NCI-H774 (cell line): Measurements from ENCODE around the gene FDX2.
A peak's percentile ranks its signal among the peaks of the same experiment; 100 is the strongest.
"Not testable (repeated sequence)": the region's sequence is repeated elsewhere in the genome, so short reads cannot be mapped to it uniquely, and the experiment has no call there.

Source experiments
- DNase-seq: peaks from one replicate; lab custom pipeline; 2025; lab: John Stamatoyannopoulos, UW

Gene FDX2

DNA sequence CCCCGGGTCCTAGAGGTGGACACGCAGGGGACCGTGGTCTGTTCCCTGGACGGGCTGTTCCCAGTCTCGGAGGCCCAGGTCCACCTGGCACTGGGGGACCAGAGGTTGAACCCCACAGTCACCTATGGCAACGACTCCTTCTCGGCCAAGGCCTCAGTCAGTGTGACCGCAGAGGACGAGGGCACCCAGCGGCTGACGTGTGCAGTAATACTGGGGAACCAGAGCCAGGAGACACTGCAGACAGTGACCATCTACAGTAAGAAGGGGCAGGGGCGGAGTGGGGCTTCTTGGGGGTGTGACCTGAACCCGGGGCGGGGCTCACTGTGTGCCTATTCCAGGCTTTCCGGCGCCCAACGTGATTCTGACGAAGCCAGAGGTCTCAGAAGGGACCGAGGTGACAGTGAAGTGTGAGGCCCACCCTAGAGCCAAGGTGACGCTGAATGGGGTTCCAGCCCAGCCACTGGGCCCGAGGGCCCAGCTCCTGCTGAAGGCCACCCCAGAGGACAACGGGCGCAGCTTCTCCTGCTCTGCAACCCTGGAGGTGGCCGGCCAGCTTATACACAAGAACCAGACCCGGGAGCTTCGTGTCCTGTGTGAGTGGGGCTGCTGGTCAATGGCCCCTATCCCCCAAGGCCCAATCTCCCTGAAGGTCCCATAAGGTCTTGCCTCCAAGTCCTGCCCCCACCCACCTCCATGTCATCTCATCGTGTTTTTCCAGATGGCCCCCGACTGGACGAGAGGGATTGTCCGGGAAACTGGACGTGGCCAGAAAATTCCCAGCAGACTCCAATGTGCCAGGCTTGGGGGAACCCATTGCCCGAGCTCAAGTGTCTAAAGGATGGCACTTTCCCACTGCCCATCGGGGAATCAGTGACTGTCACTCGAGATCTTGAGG is 31.5 kb downstream of the FDX2 start:
- no peak for DNase-seq

GRCh38 chr19:10283301-10284064 is 32.3 kb downstream of the FDX2 start:
- no peak for DNase-seq

DNA sequence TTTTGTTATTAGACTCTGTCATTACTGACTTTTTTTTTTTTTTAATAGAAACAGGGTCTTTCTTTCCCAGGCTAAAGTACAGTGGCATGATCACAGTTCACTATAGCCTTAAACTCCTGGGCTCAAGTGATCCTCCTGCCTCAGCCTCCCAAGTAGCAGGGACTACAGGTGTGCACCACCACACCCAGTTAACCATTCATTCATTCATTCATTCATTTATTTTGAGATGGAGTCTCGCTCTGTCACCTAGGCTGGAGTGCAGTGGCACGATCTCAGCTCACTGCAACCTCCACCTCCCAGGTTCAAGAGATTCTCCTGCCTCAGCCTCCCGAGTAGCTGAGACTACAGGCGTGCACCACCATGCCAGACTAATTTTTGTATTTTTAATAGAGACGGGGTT is 33.8 kb downstream of the FDX2 start:
- DNase-seq: not testable (repeated sequence)

- DNase-seq: no peak
Observed at GRCh38 chr19:10279737-10280442, 35.9 kb downstream of the FDX2 start.

DNA sequence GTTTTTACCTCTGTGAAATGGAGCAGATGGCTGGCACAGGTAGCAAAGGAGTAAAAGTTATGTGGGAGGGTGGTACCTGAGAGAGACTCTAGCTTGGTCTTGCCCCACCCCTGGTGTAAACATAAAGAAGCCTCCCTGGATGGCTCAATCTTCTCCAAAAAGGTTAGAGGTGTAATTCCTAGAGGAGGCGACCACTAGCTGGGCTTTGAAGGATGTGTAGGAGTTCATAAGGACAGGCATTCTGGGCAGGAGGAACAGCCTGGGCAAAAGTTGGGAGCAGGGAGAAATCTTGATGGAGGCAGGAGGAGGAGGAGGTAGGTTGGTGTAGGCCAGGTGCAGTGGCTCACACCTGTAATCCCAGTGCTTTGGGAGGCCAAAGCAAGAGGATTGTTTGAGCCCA is 36.9 kb downstream of the FDX2 start:
- DNase-seq: no peak

DNA sequence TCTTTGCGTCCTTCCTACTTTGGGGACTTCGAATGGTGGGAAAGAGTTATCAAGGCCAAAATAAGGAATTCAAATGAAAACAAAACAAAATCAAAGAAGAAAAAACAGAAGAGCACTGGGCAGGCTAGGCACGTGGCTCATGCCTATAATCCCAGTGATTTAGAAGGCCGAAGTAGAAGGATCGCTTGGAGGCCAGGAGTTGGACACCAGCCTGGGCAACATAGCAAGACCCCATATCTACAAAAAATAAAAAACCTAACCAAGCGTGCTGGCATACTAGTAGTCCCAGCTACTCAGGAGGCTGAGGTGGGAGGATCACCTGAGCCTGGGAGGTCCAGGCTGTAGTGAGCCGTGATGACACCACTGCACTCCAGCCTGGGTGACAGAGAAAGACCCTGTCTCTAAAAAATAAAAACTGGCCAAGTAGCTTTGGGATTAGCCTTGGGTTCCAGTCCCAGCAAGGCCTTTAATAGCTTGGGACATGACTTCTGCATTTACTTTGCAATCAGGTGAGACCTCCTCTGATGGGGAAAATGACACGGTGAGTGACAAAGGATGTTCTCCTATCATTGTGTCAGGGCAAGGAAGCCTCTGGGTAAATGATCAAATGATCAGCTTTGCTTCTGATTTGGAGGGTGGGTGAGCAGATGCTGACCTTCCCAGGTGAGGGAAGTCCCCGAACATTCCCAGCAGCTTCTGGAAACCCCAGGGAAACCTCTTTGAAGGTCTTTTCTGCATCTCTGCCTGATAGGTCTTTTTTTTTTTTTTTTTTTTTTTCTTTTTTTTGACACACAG is 37.8 kb downstream of the FDX2 start:
- DNase-seq: no peak

GRCh38 chr19:10274589-10274988 is 41.2 kb downstream of the FDX2 start:
- no peak for DNase-seq

GRCh38 chr19:10271543-10272086 is 44.2 kb downstream of the FDX2 start:
- DNase-seq: no peak

DNA sequence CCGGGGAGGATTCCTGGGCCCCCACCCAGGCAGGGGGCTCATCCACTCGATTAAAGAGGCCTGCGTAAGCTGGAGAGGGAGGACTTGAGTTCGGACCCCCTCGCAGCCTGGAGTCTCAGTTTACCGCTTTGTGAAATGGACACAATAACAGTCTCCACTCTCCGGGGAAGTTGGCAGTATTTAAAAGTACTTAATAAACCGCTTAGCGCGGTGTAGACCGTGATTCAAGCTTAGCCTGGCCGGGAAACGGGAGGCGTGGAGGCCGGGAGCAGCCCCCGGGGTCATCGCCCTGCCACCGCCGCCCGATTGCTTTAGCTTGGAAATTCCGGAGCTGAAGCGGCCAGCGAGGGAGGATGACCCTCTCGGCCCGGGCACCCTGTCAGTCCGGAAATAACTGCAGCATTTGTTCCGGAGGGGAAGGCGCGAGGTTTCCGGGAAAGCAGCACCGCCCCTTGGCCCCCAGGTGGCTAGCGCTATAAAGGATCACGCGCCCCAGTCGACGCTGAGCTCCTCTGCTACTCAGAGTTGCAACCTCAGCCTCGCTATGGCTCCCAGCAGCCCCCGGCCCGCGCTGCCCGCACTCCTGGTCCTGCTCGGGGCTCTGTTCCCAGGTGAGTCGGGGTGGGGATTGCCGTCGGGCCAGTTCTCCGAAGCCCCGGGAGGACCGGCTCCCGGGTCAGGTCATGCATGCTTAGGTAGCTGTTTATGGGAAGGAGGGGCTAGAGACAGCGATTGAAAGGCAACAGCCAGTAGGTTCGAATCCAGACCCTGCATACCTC is 45.0 kb downstream of the FDX2 start, which contains the start of gene ICAM1:
Gene ICAM1 (plus strand): TSS at position 505 of the 779 bp plus-strand sequence. CDS start 40 bp downstream, at position 545.
- no peak for DNase-seq

- no peak for DNase-seq
Observed at GRCh38 chr19:10270180-10270615, 45.6 kb downstream of the FDX2 start.

DNA sequence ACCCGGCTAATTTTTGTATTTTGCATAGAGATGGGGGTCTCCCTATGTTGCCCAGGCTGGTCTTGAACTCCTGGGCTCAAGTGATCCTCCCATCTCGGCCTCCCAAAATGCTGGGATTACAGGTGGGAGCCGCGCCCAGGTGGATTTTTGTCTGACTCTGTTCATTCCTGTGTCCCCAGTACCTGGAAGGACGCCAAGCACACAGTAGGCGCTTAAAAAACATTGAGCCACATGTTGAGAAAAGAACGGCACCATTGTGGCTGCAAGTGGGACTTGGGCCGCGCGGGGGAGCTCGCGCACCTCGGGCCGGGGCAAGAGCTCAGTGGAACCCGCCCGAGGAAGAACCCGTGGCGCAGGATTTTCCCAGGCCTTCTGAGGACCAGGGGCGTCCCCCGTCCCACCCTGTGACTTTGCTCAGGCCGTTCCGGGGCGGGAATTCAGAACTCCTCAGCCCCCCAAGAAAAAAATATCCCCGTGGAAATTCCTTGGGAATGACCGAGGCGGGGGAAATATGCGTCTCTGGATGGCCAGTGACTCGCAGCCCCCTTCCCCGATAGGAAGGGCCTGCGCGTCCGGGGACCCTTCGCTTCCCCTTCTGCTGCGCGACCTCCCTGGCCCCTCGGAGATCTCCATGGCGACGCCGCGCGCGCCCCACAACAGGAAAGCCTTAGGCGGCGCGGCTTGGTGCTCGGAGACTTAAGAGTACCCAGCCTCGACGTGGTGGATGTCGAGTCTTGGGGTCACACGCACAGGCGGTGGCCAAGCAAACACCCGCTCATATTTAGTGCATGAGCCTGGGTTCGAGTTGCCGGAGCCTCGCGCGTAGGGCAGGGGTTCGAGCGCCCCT is 46.3 kb downstream of the FDX2 start:
- DNase-seq: peak; percentile 47

DNA sequence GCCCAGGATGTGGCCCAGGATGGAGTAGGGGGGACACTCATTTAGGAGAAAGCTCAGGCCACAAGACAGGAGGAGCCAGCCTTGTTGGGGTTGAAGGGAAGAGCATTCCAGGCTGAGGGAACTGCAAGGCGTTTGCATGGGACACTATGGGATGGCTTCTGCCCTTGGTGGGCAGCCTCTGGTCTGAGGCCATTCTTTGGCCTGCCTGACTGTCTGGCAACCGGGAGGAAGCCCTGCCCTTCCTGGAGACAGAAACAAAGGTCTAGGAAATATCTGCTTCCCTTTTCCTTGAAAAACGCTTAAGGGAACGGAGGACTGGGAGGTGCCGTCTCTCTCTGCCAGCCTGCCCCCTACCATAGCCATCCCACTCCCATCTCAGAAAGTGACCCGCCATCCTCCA is 47.7 kb downstream of the FDX2 start:
- no peak for DNase-seq

- DNase-seq: no peak
Observed at GRCh38 chr19:10266706-10267105, 49.1 kb downstream of the FDX2 start.

DNA sequence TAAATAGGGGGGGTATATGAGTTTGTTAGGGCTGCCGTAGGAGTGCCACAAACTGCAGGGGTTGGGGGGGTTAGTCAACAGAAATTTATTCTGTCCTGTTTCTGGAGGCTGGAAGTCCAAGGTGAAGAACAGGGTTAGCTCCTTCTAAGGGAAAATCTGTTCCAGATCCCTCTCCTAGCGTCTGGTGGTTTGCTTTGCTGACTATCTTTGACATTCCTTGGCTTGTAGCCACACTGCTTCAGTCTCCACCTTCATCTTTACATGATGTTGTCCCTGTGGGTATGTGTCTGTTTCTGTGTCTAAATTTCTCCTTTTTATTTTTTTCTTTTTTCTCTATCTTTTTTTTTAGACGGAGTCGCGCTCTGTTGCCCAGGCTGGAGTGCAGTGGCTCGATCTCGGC is 53.0 kb downstream of the FDX2 start:
- DNase-seq: no peak

DNA sequence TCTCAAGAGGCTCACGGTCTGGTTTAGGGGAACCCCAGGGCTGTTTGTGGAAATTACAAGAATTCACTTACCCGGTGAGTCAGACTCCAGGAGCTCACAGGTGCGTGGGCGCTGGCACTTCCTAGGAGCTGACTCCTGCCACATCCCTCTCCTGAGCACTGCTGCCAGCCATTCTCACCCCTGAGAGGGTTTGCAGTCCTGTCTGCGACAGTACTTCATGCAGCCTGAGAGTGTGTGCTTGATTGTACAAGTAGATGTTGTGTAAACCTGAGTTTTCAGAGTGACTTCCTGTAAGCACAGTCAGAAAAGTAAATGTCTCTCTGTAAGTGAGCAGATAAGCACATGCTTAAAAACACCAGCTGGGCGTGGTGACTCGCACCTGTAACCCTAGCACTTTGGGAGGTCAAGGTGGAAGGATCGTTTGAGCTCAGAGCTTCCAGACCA is 55.7 kb downstream of the FDX2 start:
- DNase-seq: no peak
